ENCODE data around the gene TCP10L.

Gene TCP10L

DNA sequence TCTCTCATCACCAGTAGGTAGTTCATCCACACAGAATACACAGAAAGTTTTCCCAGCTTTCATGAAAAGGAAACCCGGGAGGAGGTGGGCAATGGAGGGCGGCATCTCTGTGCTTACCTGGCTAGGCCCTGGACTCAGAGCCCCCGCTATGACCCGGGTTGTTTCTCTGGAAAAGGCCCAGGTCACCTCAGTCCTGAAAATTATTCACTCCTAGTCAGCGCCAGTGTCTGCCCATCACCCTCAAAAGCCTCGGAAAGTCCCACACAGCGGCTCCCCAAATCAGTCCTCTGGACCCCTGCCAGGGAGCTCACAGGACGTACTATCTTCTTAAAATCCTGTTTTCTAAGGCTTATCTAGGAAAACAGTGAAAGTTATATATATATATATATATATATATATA, 51.2 kb downstream of the TCP10L start:
- peak overlapping the region; percentile 21 for H3K18ac ChIP-seq (ENCODE audit: low read length)
- H3K79me1 ChIP-seq (ENCODE audit: low read depth, low read length) = peaks cover 4% of the 10 kb centered on the region
- no peak overlapping the region for H3K27ac ChIP-seq (replicated peaks; ENCODE audit: low read length)
- no peak overlapping the region for H3K9ac ChIP-seq (ENCODE audit: low read depth, low read length, poor library complexity)
- peaks cover 0 to 4% of the 10 kb centered on the region in 2 donors for H3K36me3 ChIP-seq (replicated peaks in 1 of 2; ENCODE audit: control insufficient read depth in 2 of 2, insufficient read depth in 2 of 2, low read length in 2 of 2)
- no peak overlapping the region for H3K4me3 ChIP-seq (ENCODE audit: low read length in 2 of 2)
- no peak overlapping the region for H4K91ac ChIP-seq (ENCODE audit: low read depth, low read length, poor library complexity)
- no peak overlapping the region for H2AFZ ChIP-seq (ENCODE audit: low read length)
- no peak overlapping the region for H2BK120ac ChIP-seq (ENCODE audit: low read depth, low read length)
- peaks cover 0 to 3% (median 0%) of the 10 kb centered on the region in 3 experiments for H3K27me3 ChIP-seq (ENCODE audit: control insufficient read depth in 3 of 3, insufficient read depth in 3 of 3, low read depth in 1 of 3, low read length in 3 of 3)
- no peak overlapping the region for H2BK12ac ChIP-seq (ENCODE audit: low read length)
- H3K4me1 ChIP-seq (ENCODE audit: control insufficient read depth in 2 of 2, insufficient read depth in 1 of 2, low read depth in 1 of 2, low read length in 2 of 2) = peaks cover 0 to 9% of the 10 kb centered on the region in 2 donors
- peaks cover 4 to 8% of the 10 kb centered on the region in 2 donors for H3K9me3 ChIP-seq (replicated peaks in 1 of 2; ENCODE audit: control insufficient read depth in 2 of 2, insufficient read depth in 1 of 2, low read depth in 1 of 2, low read length in 2 of 2)
- H2BK15ac ChIP-seq (ENCODE audit: low read length) = no peak overlapping the region
- H3K14ac ChIP-seq (ENCODE audit: low read length) = no peak overlapping the region
- DNase-seq (ENCODE audit: low spot score) = no peak
- no peak overlapping the region for H3K23ac ChIP-seq (ENCODE audit: low read depth, low read length, poor library complexity)
- H2BK5ac ChIP-seq (ENCODE audit: low read length) = no peak overlapping the region
- no peak overlapping the region for H3K4me2 ChIP-seq (ENCODE audit: insufficient read depth, low read length, poor library complexity, severe bottlenecking)
- no peak overlapping the region for H3K4ac ChIP-seq (ENCODE audit: low read length)
- no peak overlapping the region for H2AK5ac ChIP-seq (ENCODE audit: low read depth, low read length)
- H4K8ac ChIP-seq (ENCODE audit: low read depth, low read length) = no peak overlapping the region
- no CpG with 5 or more reads among the region's 8 CpGs for WGBS, 2 donors (ENCODE audit: extremely low coverage in 2 of 2, insufficient read length in 2 of 2, insufficient replicate concordance in 1 of 2)

- Histone ChIP-seq H3K79me1 (ENCODE audit: low read depth, low read length) (peaks cover 4% of the 10 kb centered on the region), H3K18ac (ENCODE audit: low read length) (peak overlapping the region; percentile 15), H4K8ac (ENCODE audit: low read depth, low read length) (peak overlapping the region; percentile 52), H2AFZ (ENCODE audit: low read length) (no peak overlapping the region), H2BK120ac (ENCODE audit: low read depth, low read length) (no peak overlapping the region), H3K4me2 (ENCODE audit: insufficient read depth, low read length, poor library complexity, severe bottlenecking) (no peak overlapping the region), H3K9me3 (replicated peaks in 1 of 2; ENCODE audit: control insufficient read depth in 2 of 2, insufficient read depth in 1 of 2, low read depth in 1 of 2, low read length in 2 of 2) (peaks cover 4 to 8% of the 10 kb centered on the region in 2 donors), H3K4me3 (ENCODE audit: low read length in 2 of 2) (peak overlapping the region in 1 of 2 donors; percentile 72), H2BK15ac (ENCODE audit: low read length) (peak overlapping the region; percentile 45), H3K4me1 (ENCODE audit: control insufficient read depth in 2 of 2, insufficient read depth in 1 of 2, low read depth in 1 of 2, low read length in 2 of 2) (peaks cover 0 to 9% of the 10 kb centered on the region in 2 donors), H3K36me3 (replicated peaks in 1 of 2; ENCODE audit: control insufficient read depth in 2 of 2, insufficient read depth in 2 of 2, low read length in 2 of 2) (peaks cover 0 to 4% of the 10 kb centered on the region in 2 donors), H4K91ac (ENCODE audit: low read depth, low read length, poor library complexity) (peak overlapping the region; percentile 40), H3K27ac (replicated peaks; ENCODE audit: low read length) (no peak overlapping the region), H3K27me3 (ENCODE audit: control insufficient read depth in 3 of 3, insufficient read depth in 3 of 3, low read depth in 1 of 3, low read length in 3 of 3) (peaks cover 0 to 3% (median 0%) of the 10 kb centered on the region in 3 experiments), H2AK5ac (ENCODE audit: low read depth, low read length) (no peak overlapping the region), H2BK5ac (ENCODE audit: low read length) (no peak overlapping the region), H3K14ac (ENCODE audit: low read length) (peak overlapping the region; percentile 99), H3K4ac (ENCODE audit: low read length) (peak overlapping the region; percentile 77), H3K9ac (ENCODE audit: low read depth, low read length, poor library complexity) (peak overlapping the region; percentile 45), H2BK12ac (ENCODE audit: low read length) (peak overlapping the region; percentile 96), H3K23ac (ENCODE audit: low read depth, low read length, poor library complexity) (peak overlapping the region; percentile 98)
- DNase-seq (ENCODE audit: low spot score) = no peak
- no CpG with 5 or more reads among the region's 7 CpGs for WGBS, 2 donors (ENCODE audit: extremely low coverage in 2 of 2, insufficient read length in 2 of 2, insufficient replicate concordance in 1 of 2)
Measured at GRCh38 chr21:32533611-32534010, 51.7 kb downstream of the TCP10L start.

DNA sequence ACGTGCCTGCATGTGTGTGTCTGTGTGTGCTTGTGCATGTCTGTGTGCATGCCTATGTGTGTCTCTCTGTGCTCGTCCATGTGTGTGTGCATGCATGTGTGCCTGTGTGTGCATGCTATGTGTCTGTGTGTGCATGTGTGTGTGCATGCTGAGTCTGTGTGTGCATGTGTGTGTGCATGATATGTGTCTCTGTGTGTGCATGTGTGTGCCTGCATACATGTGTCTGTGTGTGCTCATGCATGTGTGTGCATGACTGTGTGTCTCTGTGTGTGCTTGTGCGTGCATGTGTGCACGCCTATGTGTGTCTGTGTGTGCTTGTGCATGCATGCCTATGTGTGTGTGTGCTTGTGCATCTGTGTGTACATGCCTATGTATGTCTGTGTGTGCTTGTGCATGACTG, 52.3 kb downstream of the TCP10L start:
- Histone ChIP-seq H3K4me2 (ENCODE audit: insufficient read depth, low read length, poor library complexity, severe bottlenecking) (no peak overlapping the region), H3K23ac (ENCODE audit: low read depth, low read length, poor library complexity) (peak overlapping the region; percentile 98), H2AK5ac (ENCODE audit: low read depth, low read length) (peak overlapping the region; percentile 42), H2BK120ac (ENCODE audit: low read depth, low read length) (no peak overlapping the region), H3K4ac (ENCODE audit: low read length) (peak overlapping the region; percentile 77), H2AFZ (ENCODE audit: low read length) (no peak overlapping the region), H3K4me3 (ENCODE audit: low read length in 2 of 2) (peak overlapping the region in 1 of 2 donors; percentile 72), H3K14ac (ENCODE audit: low read length) (peak overlapping the region; percentile 99), H3K18ac (ENCODE audit: low read length) (peak overlapping the region; percentile 15), H3K27me3 (ENCODE audit: control insufficient read depth in 3 of 3, insufficient read depth in 3 of 3, low read depth in 1 of 3, low read length in 3 of 3) (peaks cover 0 to 3% (median 0%) of the 10 kb centered on the region in 3 experiments), H2BK5ac (ENCODE audit: low read length) (no peak overlapping the region), H3K36me3 (replicated peaks in 1 of 2; ENCODE audit: control insufficient read depth in 2 of 2, insufficient read depth in 2 of 2, low read length in 2 of 2) (peaks cover 0 to 4% of the 10 kb centered on the region in 2 donors), H3K4me1 (ENCODE audit: control insufficient read depth in 2 of 2, insufficient read depth in 1 of 2, low read depth in 1 of 2, low read length in 2 of 2) (peaks cover 0 to 9% of the 10 kb centered on the region in 2 donors), H3K9me3 (replicated peaks in 1 of 2; ENCODE audit: control insufficient read depth in 2 of 2, insufficient read depth in 1 of 2, low read depth in 1 of 2, low read length in 2 of 2) (peaks cover 4 to 8% of the 10 kb centered on the region in 2 donors), H3K79me1 (ENCODE audit: low read depth, low read length) (peaks cover 4% of the 10 kb centered on the region), H3K9ac (ENCODE audit: low read depth, low read length, poor library complexity) (peak overlapping the region; percentile 45), H4K8ac (ENCODE audit: low read depth, low read length) (peak overlapping the region; percentile 97), H2BK15ac (ENCODE audit: low read length) (peak overlapping the region; percentile 45), H2BK12ac (ENCODE audit: low read length) (peak overlapping the region; percentile 96), H3K27ac (replicated peaks; ENCODE audit: low read length) (no peak overlapping the region), H4K91ac (ENCODE audit: low read depth, low read length, poor library complexity) (peak overlapping the region; percentile 40)
- no peak for DNase-seq (ENCODE audit: low spot score)
- WGBS, 2 donors (ENCODE audit: extremely low coverage in 2 of 2, insufficient read length in 2 of 2, insufficient replicate concordance in 1 of 2) = no CpG with 5 or more reads among the region's 4 CpGs

- Histone ChIP-seq H2BK120ac (ENCODE audit: low read depth, low read length) (no peak overlapping the region), H3K23ac (ENCODE audit: low read depth, low read length, poor library complexity) (no peak overlapping the region)
Measured at GRCh38 chr21:32532636-32533035, 52.7 kb downstream of the TCP10L start.

More at GRCh38 chr21:32532636-32533035, 52.7 kb downstream of the TCP10L start:
- Histone ChIP-seq H3K9ac (ENCODE audit: low read depth, low read length, poor library complexity) (no peak overlapping the region), H3K27me3 (ENCODE audit: control insufficient read depth in 3 of 3, insufficient read depth in 3 of 3, low read depth in 1 of 3, low read length in 3 of 3) (peaks cover 0 to 3% (median 0%) of the 10 kb centered on the region in 3 experiments), H3K79me1 (ENCODE audit: low read depth, low read length) (peaks cover 4% of the 10 kb centered on the region), H2BK15ac (ENCODE audit: low read length) (no peak overlapping the region), H3K27ac (replicated peaks; ENCODE audit: low read length) (no peak overlapping the region), H3K36me3 (replicated peaks in 1 of 2; ENCODE audit: control insufficient read depth in 2 of 2, insufficient read depth in 2 of 2, low read length in 2 of 2) (peaks cover 0 to 4% of the 10 kb centered on the region in 2 donors), H3K4me1 (ENCODE audit: control insufficient read depth in 2 of 2, insufficient read depth in 1 of 2, low read depth in 1 of 2, low read length in 2 of 2) (peaks cover 0 to 9% of the 10 kb centered on the region in 2 donors), H2AFZ (ENCODE audit: low read length) (no peak overlapping the region), H2BK5ac (ENCODE audit: low read length) (no peak overlapping the region), H2BK12ac (ENCODE audit: low read length) (peak overlapping the region; percentile 96), H3K4ac (ENCODE audit: low read length) (no peak overlapping the region), H3K14ac (ENCODE audit: low read length) (peak overlapping the region; percentile 99), H4K91ac (ENCODE audit: low read depth, low read length, poor library complexity) (no peak overlapping the region), H4K8ac (ENCODE audit: low read depth, low read length) (no peak overlapping the region), H3K4me3 (ENCODE audit: low read length in 2 of 2) (no peak overlapping the region), H2AK5ac (ENCODE audit: low read depth, low read length) (peak overlapping the region; percentile 42), H3K18ac (ENCODE audit: low read length) (no peak overlapping the region), H3K4me2 (ENCODE audit: insufficient read depth, low read length, poor library complexity, severe bottlenecking) (no peak overlapping the region), H3K9me3 (replicated peaks in 1 of 2; ENCODE audit: control insufficient read depth in 2 of 2, insufficient read depth in 1 of 2, low read depth in 1 of 2, low read length in 2 of 2) (peaks cover 4 to 8% of the 10 kb centered on the region in 2 donors)
- DNase-seq (ENCODE audit: low spot score) = no peak
- no CpG with 5 or more reads among the region's 6 CpGs for WGBS, 2 donors (ENCODE audit: extremely low coverage in 2 of 2, insufficient read length in 2 of 2, insufficient replicate concordance in 1 of 2)
